Spleen (tissue), 11 donors: ENCODE results near the gene IP6K3. TPM values are rescaled to one million over a fixed set of nuclear protein-coding genes. Genes with fewer than 3 reads are reported as not detected.

Source experiments
- DNase-seq: peaks from one replicate; pipeline ENCODE4 v3.0.0-alpha.2; 2020
- H3K27ac ChIP-seq, 8 donors: fragments of 200-600 bp; sonication (generic) in 7 of 8; 1 replicate in 4 of 8; 2 replicates in 4 of 8; pipeline versions ENCODE4 v1.5.0 to v1.8.0; 2016 to 2021; ENCODE audit warnings: inconsistent platforms in 4 of 8, mild to moderate bottlenecking in 4 of 8, moderate library complexity in 1 of 8
- H3K27me3 ChIP-seq, 7 donors: fragments of 200-600 bp; sonication (generic) in 6 of 7; replicated peaks in 1 of 7; 1 replicate in 4 of 7; 2 replicates in 3 of 7; pipeline versions ENCODE4 v1.5.0 to v1.8.0; 2016 to 2021; ENCODE audit warnings: inconsistent platforms in 3 of 7, mild to moderate bottlenecking in 1 of 7
- H3K36me3 ChIP-seq, 6 donors: fragments of 200-600 bp; sonication (generic) in 5 of 6; 1 replicate in 4 of 6; 2 replicates in 2 of 6; pipeline versions ENCODE4 v1.5.0 to v1.8.0; 2016 to 2021; ENCODE audit warnings: inconsistent platforms in 2 of 6
- H3K4me1 ChIP-seq, 6 donors: fragments of 200-600 bp; sonication (generic) in 5 of 6; 1 replicate in 3 of 6; 2 replicates in 3 of 6; pipeline versions ENCODE4 v1.5.0 to v1.8.0; 2016 to 2021; ENCODE audit warnings: inconsistent platforms in 3 of 6
- H3K4me3 ChIP-seq, 8 donors: fragments of 200-600 bp; sonication (generic) in 7 of 8; 1 replicate in 4 of 8; 2 replicates in 4 of 8; pipeline versions ENCODE4 v1.5.0 to v1.8.0; 2016 to 2021; ENCODE audit warnings: inconsistent platforms in 4 of 8, mild to moderate bottlenecking in 4 of 8, moderate library complexity in 2 of 8
- H3K9me3 ChIP-seq, 8 donors: fragments of 200-600 bp; sonication (generic) in 7 of 8; 1 replicate in 4 of 8; 2 replicates in 4 of 8; pipeline versions ENCODE4 v1.5.0 to v1.8.0; 2016 to 2021; ENCODE audit warnings: inconsistent platforms in 4 of 8
- POLR2A ChIP-seq, 3 donors: fragments of 450-650 bp; IDR thresholded peaks; one replicate each; pipeline ENCODE4 v1.5.1; 2017; ENCODE audit warnings: antibody characterized with exemption in 3 of 3, mild to moderate bottlenecking in 1 of 3
- POLR2AphosphoS5 ChIP-seq, 3 donors: sonication (generic); formaldehyde crosslinking; IDR thresholded peaks; one replicate each; pipeline ENCODE4 v1.5.1; 2017; ENCODE audit warnings: antibody characterized with exemption in 3 of 3
- whole genome bisulfite sequencing, 5 donors: extraction: QIAGEN DNeasy Blood & Tissue Kit in 3 of 5; methylation state at CpG; one replicate each; pipeline versions ENCODE4 v1.1.5 to v1.1.7; 2013 to 2018; 5-methylcytosine and 5-hydroxymethylcytosine counted together
- intact Hi-C: fragments of 100-400 bp; cut with DNase I; formaldehyde crosslinking; loops from one replicate; pipeline ENCODE4 v1.15.0; 2023; ENCODE audit warnings: low total_unique reads
- microRNA-seq, 3 donors: library from miRNA; unstranded; fragments of <30 nt; microRNA quantifications; one replicate each; pipeline versions ENCODE4 to v1.1.0, GENCODE V29; 2019 to 2020
- polyA plus RNA-seq, 3 donors: library from polyadenylated mRNA; stranded (reverse); fragments of 200-250 nt; gene quantifications; one replicate each; pipeline ENCODE4 v1.2.1, GENCODE V29; 2013
- small RNA-seq, 4 donors: library from RNA; depleted of rRNA; stranded (forward); fragments of <200 nt; gene quantifications; one replicate each; pipeline ENCODE3, GENCODE V24; 2016
- total RNA-seq, 7 donors: library from RNA; depleted of rRNA in 3 of 7; stranded (reverse); fragments of >200 nt in 3 of 7; fragmentation: NEBNext Ultra II Directional in 4 of 7; extraction: Animal tissue kit (Norgen Biotek cat#: 25700) in 4 of 7; gene quantifications; one replicate each; pipeline versions ENCODE4 v1.1.0 to v1.2.1, GENCODE V29; 2016 to 2021
- TF ChIP-seq, protein P1 (sequence below), 11 experiments: fragments of 200-600 bp in 7 of 11; fragments of 450-650 bp in 4 of 11; sonication (generic) in 4 of 11; IDR thresholded peaks in 8 of 11; conservative IDR thresholded peaks in 3 of 11; 1 replicate in 7 of 11; 2 replicates in 4 of 11; pipeline versions ENCODE4 v1.4.0 to v1.8.0; 2016 to 2021; ENCODE audit warnings: antibody characterized with exemption in 11 of 11, inconsistent platforms in 4 of 11, mild to moderate bottlenecking in 1 of 11
- donor health status: healthy with polysubstance abuse.
- donor health status: DM: no; HTN: no; CAD: no; lungs with moderate emphysema.
- donor health status: DM: no; HTN: no; CAD: no.
- donor health status: Bipolar disorder and iron deficiency.
- donor health status: healthy.
- donor health status: DM: no; HTN: no; CAD: no.
- donor health status: DM: yes; HTN: yes; CAD: no.

The IP6K3 gene
- total and polyA plus RNA-seq, 10 donors, result 0.30 to 5.8 (median 2.2) TPM

DNA sequence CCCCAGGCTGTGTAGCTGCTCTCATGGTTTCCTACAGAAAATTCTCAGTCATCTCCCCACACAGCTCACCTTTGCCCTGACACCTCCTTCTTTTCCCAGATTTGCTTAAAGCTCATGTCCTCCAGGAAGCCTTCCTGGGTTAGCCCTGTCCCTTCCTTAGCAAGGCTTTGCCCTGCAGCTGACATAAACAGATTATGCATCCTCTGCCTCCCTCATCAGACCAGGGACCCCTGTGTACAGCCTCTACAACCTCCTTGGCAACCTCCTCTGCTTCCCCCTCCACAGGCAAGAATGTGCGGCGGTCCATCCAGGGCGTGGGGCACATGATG lies 75.0 kb downstream of the IP6K3 start:
- TF ChIP-seq POLR2AphosphoS5 (IDR thresholded peaks at IDR 0.05) (no peak), POLR2A (IDR thresholded peaks at IDR 0.05) (no peak)
- TF ChIP-seq, protein P1, sequence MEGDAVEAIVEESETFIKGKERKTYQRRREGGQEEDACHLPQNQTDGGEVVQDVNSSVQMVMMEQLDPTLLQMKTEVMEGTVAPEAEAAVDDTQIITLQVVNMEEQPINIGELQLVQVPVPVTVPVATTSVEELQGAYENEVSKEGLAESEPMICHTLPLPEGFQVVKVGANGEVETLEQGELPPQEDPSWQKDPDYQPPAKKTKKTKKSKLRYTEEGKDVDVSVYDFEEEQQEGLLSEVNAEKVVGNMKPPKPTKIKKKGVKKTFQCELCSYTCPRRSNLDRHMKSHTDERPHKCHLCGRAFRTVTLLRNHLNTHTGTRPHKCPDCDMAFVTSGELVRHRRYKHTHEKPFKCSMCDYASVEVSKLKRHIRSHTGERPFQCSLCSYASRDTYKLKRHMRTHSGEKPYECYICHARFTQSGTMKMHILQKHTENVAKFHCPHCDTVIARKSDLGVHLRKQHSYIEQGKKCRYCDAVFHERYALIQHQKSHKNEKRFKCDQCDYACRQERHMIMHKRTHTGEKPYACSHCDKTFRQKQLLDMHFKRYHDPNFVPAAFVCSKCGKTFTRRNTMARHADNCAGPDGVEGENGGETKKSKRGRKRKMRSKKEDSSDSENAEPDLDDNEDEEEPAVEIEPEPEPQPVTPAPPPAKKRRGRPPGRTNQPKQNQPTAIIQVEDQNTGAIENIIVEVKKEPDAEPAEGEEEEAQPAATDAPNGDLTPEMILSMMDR (IDR thresholded peaks at IDR 0.05 in 8 of 11, conservative IDR thresholded peaks at IDR 0.05 in 3 of 11), result no peak
- Histone ChIP-seq H3K4me1 (peaks cover 0 to 6% (median 0%) of the 10 kb centered on the region in 6 donors), H3K27ac (no peak overlapping the region), H3K36me3 (peaks cover 5 to 100% (median 92%) of the 10 kb centered on the region in 6 donors), H3K9me3 (no peaks in the 10 kb centered on the region), H3K4me3 (no peak overlapping the region), H3K27me3 (no peaks in the 10 kb centered on the region)
- 94 to 100% (median 97%) methylated on average over 3 of the region's 3 CpGs for WGBS, 5 donors
- no peak for DNase-seq
- intact Hi-C loops, result no loop called here

Small RNA genes within 50 kb of the gene (microRNA-seq; reads per million reads assigned to microRNA genes)
- gene MIR3934, result 12.3 to 21.3 (median 17.2) reads per million in 3 donors

Small RNA genes within 50 kb of the gene (small RNA-seq; reads per million reads assigned to genes)
- gene MIR3934, result 0 reads per million in 4 donors

Other genes starting within 250 kb of the IP6K3 start
- 10 to 100 TPM; 22.6 to 34.4 (median 28.3) TPM for gene BAK1, start 166.6 kb downstream of the IP6K3 start, total RNA-seq
- gene BAK1, start 166.6 kb downstream of the IP6K3 start, polyA plus RNA-seq, result 10 to 100 TPM; 14.9 to 32.2 (median 20.6) TPM
- gene ITPR3, start 125.6 kb downstream of the IP6K3 start, total RNA-seq, result 10 to 100 TPM; 42.1 to 95.6 (median 68.1) TPM
- 10 to 100 TPM in 2 of 3 donors, 1 to 10 TPM in 1; 9.9 to 37.9 (median 20.0) TPM for gene ITPR3, start 125.6 kb downstream of the IP6K3 start, polyA plus RNA-seq
- gene UQCC2, start 35.2 kb downstream of the IP6K3 start, total RNA-seq, result 10 to 100 TPM in 6 of 7 donors, 1 to 10 TPM in 1; 8.7 to 34.8 (median 22.4) TPM
- gene UQCC2, start 35.2 kb downstream of the IP6K3 start, polyA plus RNA-seq, result 10 to 100 TPM; 58.7 to 77.0 (median 66.4) TPM
- 10 to 100 TPM; 59.3 to 97.6 (median 71.6) TPM for gene LEMD2, start 42.2 kb upstream of the IP6K3 start, total RNA-seq
- gene LEMD2, start 42.2 kb upstream of the IP6K3 start, polyA plus RNA-seq, result 10 to 100 TPM; 38.6 to 60.8 (median 50.6) TPM
- gene MLN, start 57.1 kb upstream of the IP6K3 start, total RNA-seq, result not detected
- not detected for gene MLN, start 57.1 kb upstream of the IP6K3 start, polyA plus RNA-seq